CD14-positive monocyte (primary cell): Measurements from ENCODE around the gene VAV2. TPM values are rescaled to one million over a fixed set of nuclear protein-coding genes. Genes with fewer than 3 reads are reported as not detected.

Experiments
- DNase-seq, 3 donors: peaks; one replicate each; pipeline ENCODE4 v3.0.0-alpha.2; 2011 to 2022
- H2AFZ ChIP-seq: 2 replicates; pipeline ENCODE4 v1.6.0; 2012; ENCODE audit warnings: mild to moderate bottlenecking, low read depth, low read length, inconsistent platforms; ENCODE audit not compliant: insufficient read depth, poor library complexity, severe bottlenecking
- H3K27ac ChIP-seq, 2 donors: 1 replicate in 1 of 2; 2 replicates in 1 of 2; pipeline ENCODE4 v1.5.1; 2012 to 2013; ENCODE audit warnings: low read length in 2 of 2, control low read depth in 1 of 2, inconsistent platforms in 1 of 2, low read depth in 1 of 2, mild to moderate bottlenecking in 1 of 2
- H3K27me3 ChIP-seq, 2 donors: one replicate each; pipeline versions ENCODE4 v1.6.0 to v1.6.1; 2011 to 2013; ENCODE audit warnings: low read length in 2 of 2; ENCODE audit not compliant: control insufficient read depth in 2 of 2, insufficient read depth in 2 of 2
- H3K36me3 ChIP-seq, 2 donors: replicated peaks in 1 of 2; 1 replicate in 1 of 2; 2 replicates in 1 of 2; pipeline versions ENCODE4 v1.5.1 to v1.6.1; 2012 to 2013; ENCODE audit warnings: low read length in 2 of 2, control low read depth in 1 of 2, inconsistent platforms in 1 of 2, mild to moderate bottlenecking in 1 of 2; ENCODE audit not compliant: insufficient read depth in 2 of 2, control insufficient read depth in 1 of 2
- H3K4me1 ChIP-seq, 2 donors: 1 replicate in 1 of 2; 2 replicates in 1 of 2; pipeline versions ENCODE4 v1.5.1 to v1.6.1; 2012 to 2013; ENCODE audit warnings: low read length in 2 of 2, control low read depth in 1 of 2, inconsistent platforms in 1 of 2, mild to moderate bottlenecking in 1 of 2, moderate library complexity in 1 of 2; ENCODE audit not compliant: insufficient read depth in 2 of 2, control insufficient read depth in 1 of 2
- H3K4me2 ChIP-seq: replicated peaks from 2 replicates; pipeline ENCODE3; 2012; ENCODE audit warnings: low read length, moderate library complexity, mild to moderate bottlenecking; ENCODE audit not compliant: poor library complexity, severe bottlenecking; ENCODE audit errors: extremely low read depth
- H3K4me3 ChIP-seq, 3 experiments: fragments of 200-600 bp in 1 of 3; sonication (generic) in 1 of 3; replicated peaks in 1 of 3; 1 replicate in 2 of 3; 2 replicates in 1 of 3; pipeline ENCODE4 v1.5.1; 2011 to 2013; ENCODE audit warnings: low read length in 3 of 3, mild to moderate bottlenecking in 3 of 3, control low read depth in 2 of 3, low read depth in 2 of 3, inconsistent platforms in 1 of 3, moderate library complexity in 1 of 3
- H3K79me2 ChIP-seq: 2 replicates; pipeline ENCODE4 v1.6.0; 2012; ENCODE audit warnings: mild to moderate bottlenecking, control low read depth, inconsistent platforms, low read length, moderate library complexity; ENCODE audit not compliant: insufficient read depth
- H3K9ac ChIP-seq: 2 replicates; pipeline ENCODE4 v1.6.0; 2017; ENCODE audit warnings: low read length, mild to moderate bottlenecking; ENCODE audit not compliant: insufficient read depth, poor library complexity, severe bottlenecking
- H3K9me3 ChIP-seq, 2 donors: replicated peaks in 1 of 2; 1 replicate in 1 of 2; 2 replicates in 1 of 2; pipeline versions ENCODE4 v1.5.1 to v1.6.1; 2012 to 2013; ENCODE audit warnings: low read length in 2 of 2, control low read depth in 1 of 2; ENCODE audit not compliant: control insufficient read depth in 1 of 2, insufficient read depth in 1 of 2
- H4K20me1 ChIP-seq: 2 replicates; pipeline ENCODE4 v1.6.0; 2012; ENCODE audit warnings: mild to moderate bottlenecking, low read length, control low read depth, moderate library complexity; ENCODE audit not compliant: insufficient read depth
- H3K27ac Mint-ChIP-seq, 7 donors: one replicate each; pipeline ENCODE4 v1.8.0; 2020; ENCODE audit warnings: mild to moderate bottlenecking in 7 of 7, mixed read lengths in 7 of 7, moderate library complexity in 6 of 7, inconsistent platforms in 2 of 7
- H3K27me3 Mint-ChIP-seq, 3 donors: one replicate each; pipeline ENCODE4 v1.8.0; 2021 to 2022; ENCODE audit warnings: low read depth in 3 of 3, mild to moderate bottlenecking in 3 of 3, mixed read lengths in 3 of 3, moderate library complexity in 3 of 3, inconsistent platforms in 1 of 3
- H3K36me3 Mint-ChIP-seq, 2 donors: one replicate each; pipeline ENCODE4 v1.8.0; 2020; ENCODE audit warnings: mixed read lengths in 2 of 2, inconsistent platforms in 1 of 2, mild to moderate bottlenecking in 1 of 2
- H3K4me1 Mint-ChIP-seq: one replicate; pipeline ENCODE4 v1.8.0; 2020; ENCODE audit warnings: mild to moderate bottlenecking, mixed read lengths
- H3K4me3 Mint-ChIP-seq, 2 donors: one replicate each; pipeline ENCODE4 v1.8.0; 2020; ENCODE audit warnings: mild to moderate bottlenecking in 2 of 2, mixed read lengths in 2 of 2, moderate library complexity in 1 of 2
- H3K9me3 Mint-ChIP-seq, 7 donors: one replicate each; pipeline ENCODE4 v1.8.0; 2020 to 2022; ENCODE audit warnings: mixed read lengths in 7 of 7, mild to moderate bottlenecking in 6 of 7, moderate library complexity in 6 of 7, inconsistent platforms in 2 of 7
- CTCF ChIP-seq: fragments of 200-600 bp; IDR thresholded peaks from one replicate; pipeline ENCODE4 v1.8.0; 2022; ENCODE audit warnings: antibody characterized with exemption, mild to moderate bottlenecking
- WGBS: methylation state at CpG from one replicate; pipeline ENCODE4 v1.1.5; 2013; ENCODE audit warnings: missing lambda C conversion rate; ENCODE audit not compliant: insufficient coverage; 5-methylcytosine and 5-hydroxymethylcytosine counted together
- intact Hi-C, 2 donors: fragments of 100-400 bp; cut with micrococcal nuclease; formaldehyde crosslinking; loops; one replicate each; pipeline versions ENCODE4 v1.15.0 to v1.15.1; 2023
- polyA plus RNA-seq, 3 donors: library from polyadenylated mRNA; depleted of rRNA in 1 of 3; unstranded in 2 of 3; stranded (reverse) in 1 of 3; fragments of 300-500 nt in 2 of 3; fragments of >200 nt in 1 of 3; fragmentation: Illumina TruSeq in 2 of 3; gene quantifications; 1 replicate in 2 of 3; 2 replicates in 1 of 3; pipeline ENCODE4 v1.2.3, GENCODE V29; 2012 to 2021

Gene VAV2
- polyA plus RNA-seq, 3 donors, result 2.3 to 13.6 (median 2.3) TPM

- Histone ChIP-seq H3K9ac (no peak overlapping the region), H2AFZ (no peak overlapping the region), H3K4me1 (peaks cover 6 to 8% of the 10 kb centered on the region in 2 donors), H3K79me2 (no peaks in the 10 kb centered on the region), H4K20me1 (no peaks in the 10 kb centered on the region), H3K4me2 (no peak overlapping the region), H3K27ac (no peak overlapping the region), H3K36me3 (no peaks in the 10 kb centered on the region), H3K9me3 (no peaks in the 10 kb centered on the region), H3K27me3 (no peaks in the 10 kb centered on the region), H3K4me3 (no peak overlapping the region)
- no peak for TF ChIP-seq CTCF
- Mint-ChIP-seq H3K36me3 (no peaks in the 10 kb centered on the region), H3K4me3 (peak overlapping the region in 1 of 2 donors; percentile 42), H3K27me3 (peaks cover 0 to 6% (median 2%) of the 10 kb centered on the region in 3 donors), H3K27ac (no peak overlapping the region), H3K9me3 (no peaks in the 10 kb centered on the region), H3K4me1 (peaks cover 7% of the 10 kb centered on the region)
- 77% methylated on average over 2 of the region's 8 CpGs for WGBS
- intact Hi-C loops, result no loop called here
- DNase-seq, result no peak
These were observed 256.2 kb downstream of the VAV2 start for GRCh38 chr9:133735931-133736330.

- no peak for DNase-seq
- Mint-ChIP-seq H3K27ac (no peak overlapping the region), H3K27me3 (peaks cover 0 to 8% (median 2%) of the 10 kb centered on the region in 3 donors), H3K36me3 (no peaks in the 10 kb centered on the region), H3K4me1 (peaks cover 7% of the 10 kb centered on the region), H3K9me3 (no peaks in the 10 kb centered on the region), H3K4me3 (no peak overlapping the region)
- Histone ChIP-seq H3K4me1 (peaks cover 6 to 8% of the 10 kb centered on the region in 2 donors), H3K27ac (no peak overlapping the region), H3K9ac (no peak overlapping the region), H3K36me3 (no peaks in the 10 kb centered on the region), H2AFZ (no peak overlapping the region), H3K4me2 (no peak overlapping the region), H3K27me3 (no peaks in the 10 kb centered on the region), H4K20me1 (no peaks in the 10 kb centered on the region), H3K4me3 (no peak overlapping the region), H3K79me2 (no peaks in the 10 kb centered on the region), H3K9me3 (no peaks in the 10 kb centered on the region)
- no peak for TF ChIP-seq CTCF
- 95% methylated on average over 10 of the region's 10 CpGs for WGBS
- intact Hi-C loops, result no loop called here
These were observed 256.7 kb downstream of the VAV2 start for GRCh38 chr9:133735415-133735775.
